ENCODE results near the gene PROKR2.

Gene PROKR2

DNA sequence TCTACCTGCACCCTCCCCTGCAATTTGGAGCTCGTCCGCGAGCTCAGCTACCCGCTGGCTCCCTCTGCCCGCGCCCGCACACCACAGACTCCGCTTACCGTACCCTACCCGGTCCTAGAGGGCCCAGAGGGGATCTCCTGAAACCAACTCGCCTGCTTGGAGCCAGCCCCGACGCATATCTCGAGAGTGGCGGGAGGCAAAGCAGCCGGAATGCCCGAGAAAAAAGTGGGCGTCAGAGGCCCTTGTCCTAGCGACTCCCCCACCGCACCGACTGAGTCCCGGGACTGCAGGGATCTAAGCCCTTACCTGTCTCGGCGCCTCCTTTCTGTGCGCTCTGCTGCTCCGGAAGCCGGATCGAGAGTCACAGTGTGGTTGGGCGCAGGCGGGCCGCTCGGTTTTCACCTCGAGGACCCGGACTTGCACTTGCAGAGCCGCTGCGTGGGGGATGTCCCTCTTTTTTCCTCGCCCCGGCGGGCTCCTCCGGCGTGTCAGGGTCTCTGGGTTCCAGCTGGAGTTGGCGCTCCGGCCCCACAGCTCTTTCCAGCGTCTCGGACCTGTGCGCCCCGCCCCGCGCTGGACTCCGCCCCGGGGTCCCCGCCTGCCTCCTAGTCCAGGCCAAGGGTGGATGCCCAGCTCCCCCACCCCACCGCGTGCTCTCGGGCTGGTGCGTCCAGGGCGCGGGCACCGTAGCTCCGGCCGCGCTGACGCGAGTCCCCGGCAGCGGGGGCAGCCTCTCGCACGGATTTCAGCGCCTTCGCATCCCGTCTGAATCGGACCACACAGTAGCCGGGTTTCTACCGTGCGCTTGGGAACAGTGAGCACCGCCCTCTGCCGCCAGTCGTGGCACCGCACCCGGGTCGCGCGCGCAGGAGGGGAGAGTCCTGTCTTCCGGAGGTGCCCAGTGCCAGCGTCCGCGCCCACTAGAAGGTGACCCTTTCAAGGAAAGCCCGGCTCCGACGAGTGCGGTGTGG lies at the start of gene PROKR2:
Gene PROKR2, minus strand, starts transcription at position 767 of the 971 bp plus-strand sequence. CDS start 2,585 bp downstream, outside the sequence.
- no peak for DNase-seq (ENCODE audit: low read depth)

DNA sequence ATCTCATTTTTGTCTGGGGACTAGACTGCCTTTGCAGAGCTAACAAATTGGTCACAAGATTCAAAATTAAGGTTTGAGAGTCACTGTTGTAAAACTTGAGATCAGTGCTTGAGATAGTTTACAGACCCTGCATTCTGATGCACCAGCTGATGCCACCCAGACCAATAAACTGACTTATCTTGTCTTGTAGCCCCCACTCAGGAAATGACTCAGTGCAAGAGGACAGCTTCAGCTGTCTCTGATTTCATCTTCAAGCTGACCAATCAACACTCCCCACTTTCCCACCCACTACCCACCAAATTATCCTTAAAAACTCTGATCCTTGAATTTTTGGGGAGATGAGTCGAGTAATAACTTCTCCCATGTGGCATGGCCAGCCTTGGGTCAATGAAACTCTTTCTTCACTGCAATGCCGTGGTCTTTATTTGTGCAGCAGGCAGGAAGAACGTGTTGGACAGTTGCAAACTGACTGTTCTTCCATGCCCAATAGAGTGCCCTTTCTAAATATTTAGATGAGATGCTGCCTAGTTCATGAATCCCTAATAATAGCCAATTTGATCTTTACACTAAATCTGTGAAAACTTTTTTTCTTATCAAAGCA lies 48.3 kb upstream of the PROKR2 start:
- no peak for DNase-seq (ENCODE audit: low read depth)

- no peak for DNase-seq (ENCODE audit: low read depth)
Measured at GRCh38 chr20:5364136-5364821, 47.5 kb upstream of the PROKR2 start.

GRCh38 chr20:5362771-5363170 lies 46.0 kb upstream of the PROKR2 start:
- DNase-seq (ENCODE audit: low read depth), result no peak

GRCh38 chr20:5361176-5361575 lies 44.4 kb upstream of the PROKR2 start:
- no peak for DNase-seq (ENCODE audit: low read depth)

GRCh38 chr20:5357946-5358345 lies 41.2 kb upstream of the PROKR2 start:
- no peak for DNase-seq (ENCODE audit: low read depth)

DNA sequence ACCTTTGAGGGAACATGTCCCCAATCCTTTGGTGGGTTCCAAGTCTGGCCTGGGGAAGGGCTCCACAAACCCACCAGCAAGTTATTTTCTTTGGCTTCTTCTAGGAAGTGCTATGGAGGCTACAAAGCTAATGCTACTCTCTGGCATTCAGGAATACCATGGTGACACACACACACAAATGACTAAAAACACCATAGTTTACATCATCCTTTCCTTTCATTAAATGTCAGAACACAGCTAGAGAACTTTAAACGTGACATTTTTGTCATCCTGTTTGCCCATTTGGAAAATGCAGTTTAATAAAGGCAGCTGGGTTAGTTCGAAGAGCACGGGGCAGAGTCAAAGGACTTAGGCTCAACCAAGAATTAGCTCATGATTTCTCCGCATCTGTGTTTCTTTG lies 40.2 kb upstream of the PROKR2 start:
- DNase-seq (ENCODE audit: low read depth), result no peak

GRCh38 chr20:5354901-5355300 lies 38.1 kb upstream of the PROKR2 start:
- DNase-seq (ENCODE audit: low read depth), result no peak

- no peak for DNase-seq (ENCODE audit: low read depth)
Measured at GRCh38 chr20:5353624-5354496, 37.1 kb upstream of the PROKR2 start.

- DNase-seq (ENCODE audit: low read depth), result no peak
Measured at GRCh38 chr20:5349448-5349847, 32.7 kb upstream of the PROKR2 start.

GRCh38 chr20:5342021-5342420 lies 25.3 kb upstream of the PROKR2 start:
- no peak for DNase-seq (ENCODE audit: low read depth)

GRCh38 chr20:5331340-5331739 lies 14.6 kb upstream of the PROKR2 start:
- no peak for DNase-seq (ENCODE audit: low read depth)

- no peak for DNase-seq (ENCODE audit: low read depth)
Measured at GRCh38 chr20:5328268-5328667, 11.5 kb upstream of the PROKR2 start.

DNA sequence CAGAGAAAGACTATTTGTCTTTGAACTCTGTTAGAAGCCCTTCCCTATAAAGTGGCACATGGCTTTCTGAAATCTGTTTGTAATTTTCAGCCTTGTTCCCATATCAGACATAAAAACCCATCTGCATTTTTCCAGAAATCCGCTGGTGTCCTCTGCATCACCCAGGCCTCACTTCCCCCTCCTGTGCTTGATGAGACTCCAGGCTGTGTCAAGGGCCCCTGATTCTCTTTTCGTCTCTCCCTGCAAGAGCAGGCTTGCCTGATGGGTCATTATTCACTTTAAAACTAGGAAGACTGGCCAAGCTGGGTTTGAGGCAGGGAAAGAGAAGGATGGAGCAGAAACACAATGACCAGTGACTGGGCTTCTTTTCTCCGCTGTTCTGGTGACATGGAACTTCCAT lies 10.6 kb upstream of the PROKR2 start:
- no peak for DNase-seq (ENCODE audit: low read depth)

DNA sequence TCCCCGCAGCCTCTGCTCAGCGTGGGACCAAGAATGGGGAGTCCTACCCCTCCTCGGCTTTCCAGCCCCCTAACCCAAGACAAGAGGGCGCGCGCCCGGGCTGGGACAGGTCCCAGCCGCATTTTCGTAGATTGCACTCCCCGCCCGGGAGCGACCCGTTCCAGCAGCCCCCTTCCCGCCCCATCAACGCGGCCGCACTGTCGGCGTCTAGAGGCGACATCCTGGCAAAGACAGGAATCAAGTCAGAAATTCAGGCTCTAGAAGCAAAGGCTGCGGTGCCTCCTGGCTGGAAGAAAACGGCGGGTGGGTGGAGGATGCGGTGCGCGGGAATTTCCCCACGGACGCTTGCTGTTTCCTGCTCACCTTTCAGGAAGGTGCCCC lies 957 bp downstream of the PROKR2 start:
- no peak for DNase-seq (ENCODE audit: low read depth)

DNA sequence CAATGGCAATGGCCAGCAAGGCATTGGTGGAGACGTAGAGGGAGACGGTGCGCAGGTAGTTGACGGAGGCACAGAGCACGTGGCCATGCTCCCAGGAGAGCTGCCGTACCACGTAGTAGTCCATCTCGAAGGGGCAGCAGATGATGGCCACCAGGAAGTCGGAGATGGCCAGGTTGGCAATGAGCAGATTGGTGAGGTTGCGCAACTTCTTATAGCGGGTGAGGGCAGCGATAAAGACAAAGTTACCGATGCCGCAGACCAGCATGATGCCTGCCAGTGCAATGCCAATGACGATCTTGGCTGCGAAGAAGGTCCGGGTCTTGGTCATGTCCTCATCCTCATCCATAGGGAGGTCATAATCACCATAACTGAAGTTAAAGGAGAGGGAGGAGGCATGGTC lies 2.8 kb downstream of the PROKR2 start:
- no peak for DNase-seq (ENCODE audit: low read depth)

DNA sequence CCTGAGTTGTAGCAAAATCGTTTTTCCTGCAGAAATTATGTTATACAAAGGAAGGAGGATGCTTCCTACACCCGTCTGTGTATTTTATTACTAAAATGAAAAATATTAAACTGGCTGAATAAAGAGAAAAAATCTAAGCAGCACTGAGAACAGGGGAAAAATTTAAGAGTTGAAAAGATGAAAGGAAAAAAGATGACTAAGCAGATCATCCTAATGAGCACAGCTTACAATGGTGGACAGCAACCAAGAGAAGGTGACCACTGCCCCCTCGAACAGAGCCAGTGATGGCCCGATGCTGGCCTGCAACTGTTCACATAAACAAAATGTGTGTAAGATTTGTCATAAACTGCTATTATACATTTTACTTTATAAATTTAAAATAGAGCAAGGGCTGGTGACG lies 4.2 kb downstream of the PROKR2 start:
- no peak for DNase-seq (ENCODE audit: low read depth)

GRCh38 chr20:5309971-5310370 lies 6.8 kb downstream of the PROKR2 start:
- DNase-seq (ENCODE audit: low read depth), result no peak

DNA sequence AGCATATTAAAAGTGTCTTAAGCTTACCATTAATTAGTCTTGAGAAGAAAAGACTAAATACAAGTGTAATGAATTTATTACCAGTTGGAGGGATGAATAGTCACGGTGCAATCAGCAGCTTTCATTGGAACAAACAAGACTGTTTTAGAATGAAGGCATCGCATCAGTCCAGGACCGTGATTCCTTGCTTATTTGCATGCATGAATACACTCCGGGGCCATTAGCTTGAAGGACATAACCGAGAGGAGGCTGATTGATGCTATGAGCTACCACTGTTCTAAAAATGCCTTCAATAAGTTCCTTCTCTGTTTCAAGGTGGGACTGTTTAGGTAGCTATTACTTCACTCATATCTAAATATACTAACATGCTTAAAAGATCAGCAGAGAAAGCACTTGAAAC lies 17.9 kb downstream of the PROKR2 start:
- DNase-seq (ENCODE audit: low read depth), result no peak

DNA sequence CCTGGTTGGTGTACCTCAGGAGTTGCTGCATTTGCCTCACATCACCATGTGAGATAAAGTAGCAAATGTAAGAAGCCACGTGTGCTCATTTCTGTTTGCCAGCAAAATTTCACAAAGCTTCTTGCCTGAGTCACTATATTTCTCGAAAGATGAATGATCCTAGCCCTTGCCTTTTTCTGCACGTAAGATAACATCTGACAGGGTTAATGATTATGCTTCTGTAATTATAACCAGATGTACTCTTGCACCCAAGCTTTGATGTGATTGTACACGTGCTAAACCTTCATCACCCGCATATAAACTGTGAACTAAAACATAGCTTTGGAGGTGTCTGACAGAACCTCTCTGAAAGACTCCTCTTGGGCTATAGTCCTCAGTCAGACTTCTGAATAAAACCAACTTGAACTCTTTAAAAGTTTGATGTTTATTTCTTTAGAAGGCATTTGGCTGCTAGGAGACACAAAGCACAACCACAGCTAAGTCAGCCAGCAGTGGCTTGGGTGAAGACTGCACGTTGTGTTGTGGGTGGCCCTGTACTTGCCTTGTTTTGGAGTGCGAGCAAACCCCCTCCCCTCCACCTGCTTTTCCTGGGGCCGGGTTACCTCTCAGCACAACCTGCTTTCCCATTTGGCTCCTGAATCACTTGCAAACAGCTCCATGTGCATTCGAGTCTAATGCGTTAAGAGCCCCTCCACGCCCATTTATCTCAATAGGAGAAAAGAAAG lies 19.3 kb downstream of the PROKR2 start:
- DNase-seq (ENCODE audit: low read depth), result no peak

- DNase-seq (ENCODE audit: low read depth), result no peak
Measured at GRCh38 chr20:5290596-5290995, 26.2 kb downstream of the PROKR2 start.

Data from activated T-helper 9 cell treated with anti-CD3 and anti-CD28 coated beads, Interleukin-2, amount 50 U/mL, for 16 hours (primary cell).